Measurements from ENCODE around the gene THRA. TPM values are rescaled to one million over a fixed set of nuclear protein-coding genes. Genes with fewer than 3 reads are reported as not detected.

The THRA gene
- total RNA-seq, 4 donors from 2014 or later: 32.6 to 69.9 (median 48.9) TPM

DNA sequence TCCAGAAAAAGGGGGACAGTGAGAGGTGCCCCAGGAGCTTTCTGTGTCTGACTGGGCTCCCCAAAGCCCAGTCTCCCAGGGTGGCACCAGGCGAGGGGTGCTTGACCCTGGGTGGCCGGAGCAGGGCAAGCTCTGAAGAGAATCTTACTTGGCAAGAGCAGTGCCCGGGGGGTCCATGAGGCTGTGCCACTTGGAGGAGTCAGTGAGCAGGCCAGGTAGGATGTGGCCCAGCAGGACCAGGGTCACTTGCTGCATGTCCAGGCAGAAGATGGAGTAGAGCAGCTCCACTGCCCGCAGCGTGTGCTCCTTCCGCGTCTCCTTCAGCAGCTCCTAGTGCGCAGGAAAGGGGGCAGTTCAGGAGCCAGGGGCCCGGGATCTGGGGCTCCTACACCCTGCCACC, 40.3 kb upstream of the THRA start:
- peaks cover 26% of the 10 kb centered on the region for H3K4me1 ChIP-seq
- H3K36me3 ChIP-seq: peaks cover 62% of the 10 kb centered on the region
- no peaks in the 10 kb centered on the region for H3K9me3 ChIP-seq
- no peak for DNase-seq (ENCODE audit: low spot score in 2 of 2)
- TF ChIP-seq POLR2AphosphoS5 (IDR thresholded peaks at IDR 0.05) (no peak), POLR2A (IDR thresholded peaks at IDR 0.05) (no peak)
- no peaks in the 10 kb centered on the region for H3K27me3 ChIP-seq
- 96% methylated on average over 3 of the region's 9 CpGs for WGBS
- no peak overlapping the region for H3K4me3 ChIP-seq
- no peak overlapping the region for H3K27ac ChIP-seq

DNA sequence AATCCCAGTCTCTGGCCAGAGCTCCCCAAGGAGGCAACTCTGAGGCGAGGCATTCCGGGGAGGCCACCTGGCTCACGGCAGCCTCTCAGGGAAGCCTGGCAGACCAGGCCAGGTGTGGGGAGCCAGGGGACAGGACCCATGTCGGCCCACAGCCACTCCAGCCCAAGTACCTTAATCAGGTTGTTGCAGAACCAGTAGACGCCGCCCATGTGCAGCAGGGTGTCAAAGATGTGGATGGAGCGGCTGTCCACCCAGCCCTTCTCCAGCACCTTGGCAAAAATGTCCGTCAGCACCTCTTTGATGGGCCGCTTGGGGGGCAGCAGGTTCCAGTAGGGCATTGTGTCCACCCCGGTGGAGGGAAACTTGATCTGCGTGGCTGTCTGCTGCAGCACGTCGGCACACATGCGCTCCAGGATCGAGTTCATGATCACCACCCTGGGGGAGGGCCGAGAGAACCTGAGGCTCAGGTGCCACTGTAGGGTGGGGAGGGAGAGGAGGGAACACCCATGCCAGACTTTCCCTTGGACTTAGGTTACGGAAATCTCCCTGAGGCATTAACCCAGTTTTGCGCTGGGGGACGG, 39.7 kb upstream of the THRA start:
- H3K9me3 ChIP-seq: no peaks in the 10 kb centered on the region
- 76% methylated on average over 3 of the region's 19 CpGs for WGBS
- DNase-seq (ENCODE audit: low spot score in 2 of 2): no peak
- TF ChIP-seq, protein P1, sequence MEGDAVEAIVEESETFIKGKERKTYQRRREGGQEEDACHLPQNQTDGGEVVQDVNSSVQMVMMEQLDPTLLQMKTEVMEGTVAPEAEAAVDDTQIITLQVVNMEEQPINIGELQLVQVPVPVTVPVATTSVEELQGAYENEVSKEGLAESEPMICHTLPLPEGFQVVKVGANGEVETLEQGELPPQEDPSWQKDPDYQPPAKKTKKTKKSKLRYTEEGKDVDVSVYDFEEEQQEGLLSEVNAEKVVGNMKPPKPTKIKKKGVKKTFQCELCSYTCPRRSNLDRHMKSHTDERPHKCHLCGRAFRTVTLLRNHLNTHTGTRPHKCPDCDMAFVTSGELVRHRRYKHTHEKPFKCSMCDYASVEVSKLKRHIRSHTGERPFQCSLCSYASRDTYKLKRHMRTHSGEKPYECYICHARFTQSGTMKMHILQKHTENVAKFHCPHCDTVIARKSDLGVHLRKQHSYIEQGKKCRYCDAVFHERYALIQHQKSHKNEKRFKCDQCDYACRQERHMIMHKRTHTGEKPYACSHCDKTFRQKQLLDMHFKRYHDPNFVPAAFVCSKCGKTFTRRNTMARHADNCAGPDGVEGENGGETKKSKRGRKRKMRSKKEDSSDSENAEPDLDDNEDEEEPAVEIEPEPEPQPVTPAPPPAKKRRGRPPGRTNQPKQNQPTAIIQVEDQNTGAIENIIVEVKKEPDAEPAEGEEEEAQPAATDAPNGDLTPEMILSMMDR (IDR thresholded peaks at IDR 0.05): no peak
- TF ChIP-seq POLR2AphosphoS5 (IDR thresholded peaks at IDR 0.05): no peak
- TF ChIP-seq EP300 (IDR thresholded peaks at IDR 0.05): no peak
- TF ChIP-seq POLR2A (IDR thresholded peaks at IDR 0.05): no peak
- H3K4me1 ChIP-seq: peaks cover 26% of the 10 kb centered on the region
- H3K4me3 ChIP-seq: no peak overlapping the region
- H3K36me3 ChIP-seq: peaks cover 67% of the 10 kb centered on the region
- no peaks in the 10 kb centered on the region for H3K27me3 ChIP-seq
- no peak overlapping the region for H3K27ac ChIP-seq

DNA sequence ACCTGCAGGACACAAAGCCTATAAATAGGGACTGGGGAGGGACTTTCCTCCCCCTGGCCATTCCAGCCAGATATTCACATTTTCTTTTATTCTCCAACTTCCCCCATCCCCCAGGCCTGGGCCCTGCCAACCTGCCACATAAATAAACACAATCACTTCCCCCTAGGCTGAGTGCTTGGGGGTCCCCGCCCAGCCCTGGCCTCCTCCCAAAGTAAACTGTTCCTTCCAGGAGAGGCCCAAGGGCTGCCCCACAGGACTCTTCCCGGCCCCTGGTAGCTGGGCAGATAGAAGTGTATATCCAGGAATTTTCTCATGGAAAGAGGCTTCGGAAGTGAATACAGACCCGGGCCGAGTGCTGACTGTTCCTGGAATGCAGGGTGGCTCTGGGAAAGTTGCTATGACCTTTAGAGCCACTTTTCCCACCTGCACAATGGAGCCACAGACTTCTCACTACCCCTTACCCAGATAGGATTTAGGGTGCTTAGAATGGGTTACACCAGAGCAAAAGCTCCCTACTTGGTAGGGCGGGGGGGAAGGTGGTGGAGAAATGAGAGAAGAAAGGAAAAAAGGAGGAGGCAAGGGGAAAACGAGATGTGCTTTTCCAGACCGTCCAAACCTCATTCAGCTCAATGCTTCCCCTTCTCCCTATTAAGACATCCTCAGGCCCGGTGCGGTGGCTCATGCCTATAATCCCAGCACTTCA, 39.0 kb upstream of the THRA start:
- Histone ChIP-seq H3K4me1 (peaks cover 22% of the 10 kb centered on the region), H3K4me3 (no peak overlapping the region), H3K27me3 (no peaks in the 10 kb centered on the region), H3K27ac (no peak overlapping the region), H3K9me3 (no peaks in the 10 kb centered on the region), H3K36me3 (peaks cover 69% of the 10 kb centered on the region)
- no peak for DNase-seq (ENCODE audit: low spot score in 2 of 2)
- 69% methylated on average over 10 of the region's 10 CpGs for WGBS
- TF ChIP-seq POLR2A (IDR thresholded peaks at IDR 0.05) (no peak), EP300 (IDR thresholded peaks at IDR 0.05) (no peak), POLR2AphosphoS5 (IDR thresholded peaks at IDR 0.05) (no peak)
- TF ChIP-seq, protein P1 (IDR thresholded peaks at IDR 0.05): no peak

DNA sequence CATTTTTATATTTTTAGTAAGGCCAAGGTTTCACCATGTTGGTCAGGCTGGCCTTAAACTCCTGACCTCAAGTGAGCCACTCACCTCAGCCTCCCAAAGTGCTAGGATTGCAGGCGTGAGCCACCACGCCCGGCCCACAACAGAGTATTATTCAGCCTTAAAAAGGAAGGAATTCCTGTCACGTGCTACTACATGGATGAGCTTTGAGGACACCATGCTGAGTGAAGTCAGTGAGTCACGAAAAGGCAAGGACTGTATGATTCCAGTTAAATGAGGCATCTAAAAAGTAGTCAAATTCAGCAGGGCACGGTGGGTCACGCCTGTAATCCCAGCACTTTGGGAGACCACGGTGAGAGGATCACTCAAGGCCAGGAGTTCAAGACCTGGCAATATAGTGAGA, 37.9 kb upstream of the THRA start:
- TF ChIP-seq POLR2AphosphoS5 (IDR thresholded peaks at IDR 0.05) (no peak), POLR2A (IDR thresholded peaks at IDR 0.05) (no peak), EP300 (IDR thresholded peaks at IDR 0.05) (no peak)
- TF ChIP-seq, protein P1 (IDR thresholded peaks at IDR 0.05): no peak
- H3K4me3 ChIP-seq: no peak overlapping the region
- H3K36me3 ChIP-seq: peaks cover 70% of the 10 kb centered on the region
- H3K9me3 ChIP-seq: no peaks in the 10 kb centered on the region
- 89% methylated on average over 8 of the region's 8 CpGs for WGBS
- no peak overlapping the region for H3K27ac ChIP-seq
- DNase-seq (ENCODE audit: low spot score in 2 of 2): no peak
- H3K4me1 ChIP-seq: peaks cover 21% of the 10 kb centered on the region
- H3K27me3 ChIP-seq: no peaks in the 10 kb centered on the region

DNA sequence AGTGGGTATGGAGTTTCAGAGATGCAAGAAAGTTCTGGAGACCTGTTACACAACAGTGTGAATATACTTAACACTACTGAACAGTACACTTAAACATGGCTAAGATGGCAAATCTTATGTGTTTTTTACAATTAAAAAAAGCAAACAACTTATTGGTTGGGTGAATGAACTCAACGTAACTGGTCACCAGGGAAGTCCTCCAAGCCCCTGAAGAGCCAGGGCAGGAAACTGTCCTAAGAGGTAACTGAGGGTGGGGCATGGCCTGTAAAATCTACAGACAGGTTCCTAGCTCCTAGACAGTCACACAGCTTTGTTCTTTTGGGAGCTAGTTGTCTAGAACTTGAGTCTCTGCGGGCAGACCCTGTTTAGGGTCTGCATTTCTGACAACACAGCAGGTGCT, 37.2 kb upstream of the THRA start:
- H3K4me1 ChIP-seq: peaks cover 21% of the 10 kb centered on the region
- no peak for DNase-seq (ENCODE audit: low spot score in 2 of 2)
- H3K27me3 ChIP-seq: no peaks in the 10 kb centered on the region

More for the DNA sequence above, 37.2 kb upstream of the THRA start:
- no peak overlapping the region for H3K27ac ChIP-seq
- TF ChIP-seq, protein P1 (IDR thresholded peaks at IDR 0.05): no peak
- no peak for TF ChIP-seq POLR2A (IDR thresholded peaks at IDR 0.05)
- TF ChIP-seq EP300 (IDR thresholded peaks at IDR 0.05): no peak
- no peak for TF ChIP-seq POLR2AphosphoS5 (IDR thresholded peaks at IDR 0.05)
- peaks cover 73% of the 10 kb centered on the region for H3K36me3 ChIP-seq
- 63% methylated on average over 2 of the region's 2 CpGs for WGBS
- H3K4me3 ChIP-seq: no peak overlapping the region
- H3K9me3 ChIP-seq: no peaks in the 10 kb centered on the region

Measured in suprapubic skin (tissue), 4 donors.